CD4-positive, alpha-beta T cell treated with Interferon gamma for 1 hour (primary cell): ENCODE measurements around the gene APPBP2.
"Not testable (repeated sequence)": the region's sequence is repeated elsewhere in the genome, so short reads cannot be mapped to it uniquely, and the experiment has no call there.

Source experiments
- DNase-seq: peaks from one replicate; pipeline ENCODE4 v3.0.0-alpha.2; 2020

APPBP2 gene, protein sequence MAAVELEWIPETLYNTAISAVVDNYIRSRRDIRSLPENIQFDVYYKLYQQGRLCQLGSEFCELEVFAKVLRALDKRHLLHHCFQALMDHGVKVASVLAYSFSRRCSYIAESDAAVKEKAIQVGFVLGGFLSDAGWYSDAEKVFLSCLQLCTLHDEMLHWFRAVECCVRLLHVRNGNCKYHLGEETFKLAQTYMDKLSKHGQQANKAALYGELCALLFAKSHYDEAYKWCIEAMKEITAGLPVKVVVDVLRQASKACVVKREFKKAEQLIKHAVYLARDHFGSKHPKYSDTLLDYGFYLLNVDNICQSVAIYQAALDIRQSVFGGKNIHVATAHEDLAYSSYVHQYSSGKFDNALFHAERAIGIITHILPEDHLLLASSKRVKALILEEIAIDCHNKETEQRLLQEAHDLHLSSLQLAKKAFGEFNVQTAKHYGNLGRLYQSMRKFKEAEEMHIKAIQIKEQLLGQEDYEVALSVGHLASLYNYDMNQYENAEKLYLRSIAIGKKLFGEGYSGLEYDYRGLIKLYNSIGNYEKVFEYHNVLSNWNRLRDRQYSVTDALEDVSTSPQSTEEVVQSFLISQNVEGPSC

DNA sequence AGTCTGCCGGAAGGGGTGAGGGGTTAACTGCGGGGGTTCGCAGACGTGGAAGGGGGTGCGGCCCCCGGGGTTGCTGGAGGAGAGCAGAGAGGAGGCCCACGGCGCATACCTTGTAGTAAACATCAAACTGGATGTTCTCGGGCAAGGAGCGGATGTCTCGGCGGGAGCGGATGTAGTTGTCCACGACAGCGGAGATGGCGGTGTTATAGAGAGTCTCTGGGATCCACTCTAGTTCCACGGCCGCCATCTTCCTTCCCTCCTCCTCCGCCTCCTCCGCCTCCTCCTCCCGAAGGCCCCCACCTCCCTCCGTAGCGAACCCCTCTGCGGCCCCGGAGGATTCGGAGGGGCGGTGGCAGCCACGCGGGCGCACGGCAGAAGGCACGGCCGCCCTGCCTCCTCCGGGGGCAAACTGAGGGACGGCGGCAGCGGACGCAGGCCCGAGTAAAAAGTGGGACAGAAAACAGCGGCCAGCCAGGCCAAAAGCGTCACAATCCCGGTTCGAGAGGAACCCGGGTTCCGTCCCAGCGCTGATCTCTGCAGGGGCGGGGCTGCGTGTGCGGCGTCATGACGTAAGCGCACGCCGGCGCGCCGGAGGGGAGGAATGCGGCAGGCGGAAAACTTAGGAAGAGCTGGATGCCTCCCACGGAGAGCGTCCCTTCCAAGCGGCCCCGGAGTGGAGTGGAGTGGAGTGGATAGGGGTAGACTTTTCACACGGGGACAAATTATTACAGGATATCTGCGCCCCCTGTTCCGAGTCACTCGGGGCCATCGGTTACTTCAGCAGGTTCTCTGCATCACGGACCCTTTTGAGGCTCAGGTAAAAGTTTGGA is at the start of gene APPBP2:
Gene APPBP2, minus strand, starts transcription at position 558 of the 830 bp plus-strand sequence. Its CDS starts 311 bp downstream, at position 247.
- peak; percentile 68 for DNase-seq

DNA sequence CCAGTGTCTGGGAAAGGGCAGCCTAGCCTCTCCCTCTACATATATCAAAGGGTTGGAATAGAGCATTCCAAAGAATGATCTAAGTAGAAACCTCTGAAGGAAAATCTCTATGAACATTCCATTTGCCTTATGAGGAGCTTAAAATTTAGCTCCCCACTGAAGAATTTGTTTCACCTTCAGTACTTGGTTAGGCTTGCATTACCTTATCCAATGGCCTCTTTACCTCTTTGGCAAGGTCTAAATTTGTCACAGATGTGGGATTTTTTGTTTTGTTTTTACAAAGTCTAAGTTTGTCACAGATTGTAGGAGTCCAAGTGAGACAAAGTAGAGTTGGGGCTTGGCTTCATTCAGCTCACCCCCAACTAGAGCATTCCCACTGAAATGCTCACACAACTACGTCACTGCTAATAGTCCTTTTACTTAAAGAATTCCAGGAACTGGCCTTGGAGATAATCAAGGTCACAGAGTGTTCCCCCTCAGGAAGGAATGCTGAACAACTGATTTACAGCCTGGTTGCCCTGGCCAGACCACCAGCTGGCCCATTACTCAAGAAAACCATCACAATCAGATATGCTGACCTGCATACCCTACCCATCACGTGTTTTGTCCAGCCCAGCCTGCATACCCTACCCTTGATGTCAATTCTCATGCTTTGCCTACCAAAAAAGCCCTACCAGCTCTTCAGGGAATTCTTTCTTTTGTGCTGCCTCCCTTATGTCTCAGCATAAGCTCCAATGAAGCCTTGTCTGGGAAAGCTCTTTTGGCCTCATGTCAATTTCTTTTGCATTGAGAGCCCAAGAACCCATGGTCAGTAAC is 47.4 kb upstream of the APPBP2 start:
- no peak for DNase-seq

DNA sequence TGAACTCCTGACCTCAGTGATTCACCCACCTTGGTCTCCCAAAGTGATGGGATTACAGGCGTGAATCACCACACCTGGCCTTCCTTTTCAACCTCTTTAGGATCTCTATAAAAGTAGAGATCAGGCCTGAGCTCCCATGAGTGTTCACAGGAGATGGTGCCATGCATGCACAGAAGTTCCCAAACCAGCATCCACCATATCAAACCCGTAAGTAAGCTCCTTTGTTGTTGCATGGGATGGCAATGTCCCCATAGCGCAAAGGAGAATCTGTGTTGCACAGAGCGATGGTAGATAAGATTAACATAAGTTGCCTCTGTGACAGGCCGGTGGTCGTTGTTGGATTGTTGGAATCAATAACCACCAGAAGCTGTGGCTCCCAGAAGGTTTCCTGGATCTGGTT is 39.2 kb upstream of the APPBP2 start:
- no peak for DNase-seq

DNA sequence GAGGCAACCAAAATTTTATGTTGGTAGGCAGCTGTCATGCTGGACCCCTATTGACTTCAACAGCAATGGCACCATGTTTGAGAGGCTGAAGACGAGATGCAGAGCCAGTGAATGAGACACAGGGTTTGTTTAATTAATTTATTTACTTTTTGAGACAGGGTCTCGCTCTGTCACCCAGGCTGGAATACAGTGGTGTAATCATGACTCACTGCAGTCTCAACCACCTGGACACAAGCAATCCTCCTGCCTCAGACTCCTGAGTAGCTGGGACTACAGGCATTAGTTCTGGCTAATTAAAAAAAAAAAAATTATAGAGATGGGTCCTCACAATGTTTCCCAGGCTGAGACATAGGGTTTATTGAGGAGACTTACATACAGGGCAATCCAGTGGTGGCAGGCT is 37.7 kb upstream of the APPBP2 start:
- no peak for DNase-seq

DNA sequence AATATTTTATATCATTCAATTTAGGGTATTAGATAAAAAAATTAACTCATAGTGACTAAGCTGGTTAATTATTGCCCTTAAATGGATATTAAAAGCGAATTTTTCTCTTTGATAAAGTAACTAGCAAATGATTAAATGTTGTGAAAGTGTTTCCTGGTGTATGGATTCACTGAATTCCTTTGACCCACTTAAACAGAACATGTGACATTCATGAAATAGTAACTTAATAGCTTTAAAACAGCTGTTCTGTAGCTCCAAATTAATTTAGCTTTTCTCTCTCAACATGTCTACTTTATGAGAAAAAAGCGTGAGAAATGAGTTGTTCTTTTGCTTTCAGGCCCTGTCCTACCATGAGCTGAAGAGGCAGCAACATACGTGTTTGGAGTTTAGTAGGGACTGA is 36.4 kb upstream of the APPBP2 start:
- DNase-seq, result no peak

DNA sequence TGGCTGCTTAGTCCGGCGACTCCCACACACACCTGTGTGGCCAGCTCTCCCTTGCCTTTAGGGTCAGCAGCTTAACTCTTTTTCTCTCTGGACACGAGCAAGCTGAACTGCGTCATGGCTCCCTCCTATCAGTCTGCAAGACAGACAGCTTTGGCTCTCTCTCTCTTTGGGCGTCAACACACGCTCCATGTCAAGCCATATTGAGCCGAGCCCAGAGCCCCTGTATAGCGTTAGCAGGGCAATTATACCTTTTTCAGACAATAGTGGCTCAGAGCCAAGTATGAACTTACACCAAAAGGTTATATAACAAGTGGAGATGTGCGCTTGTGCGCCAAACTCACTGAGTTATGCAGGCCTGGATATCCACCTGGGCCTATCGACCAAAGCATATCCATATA is 34.8 kb upstream of the APPBP2 start:
- DNase-seq, result no peak

DNA sequence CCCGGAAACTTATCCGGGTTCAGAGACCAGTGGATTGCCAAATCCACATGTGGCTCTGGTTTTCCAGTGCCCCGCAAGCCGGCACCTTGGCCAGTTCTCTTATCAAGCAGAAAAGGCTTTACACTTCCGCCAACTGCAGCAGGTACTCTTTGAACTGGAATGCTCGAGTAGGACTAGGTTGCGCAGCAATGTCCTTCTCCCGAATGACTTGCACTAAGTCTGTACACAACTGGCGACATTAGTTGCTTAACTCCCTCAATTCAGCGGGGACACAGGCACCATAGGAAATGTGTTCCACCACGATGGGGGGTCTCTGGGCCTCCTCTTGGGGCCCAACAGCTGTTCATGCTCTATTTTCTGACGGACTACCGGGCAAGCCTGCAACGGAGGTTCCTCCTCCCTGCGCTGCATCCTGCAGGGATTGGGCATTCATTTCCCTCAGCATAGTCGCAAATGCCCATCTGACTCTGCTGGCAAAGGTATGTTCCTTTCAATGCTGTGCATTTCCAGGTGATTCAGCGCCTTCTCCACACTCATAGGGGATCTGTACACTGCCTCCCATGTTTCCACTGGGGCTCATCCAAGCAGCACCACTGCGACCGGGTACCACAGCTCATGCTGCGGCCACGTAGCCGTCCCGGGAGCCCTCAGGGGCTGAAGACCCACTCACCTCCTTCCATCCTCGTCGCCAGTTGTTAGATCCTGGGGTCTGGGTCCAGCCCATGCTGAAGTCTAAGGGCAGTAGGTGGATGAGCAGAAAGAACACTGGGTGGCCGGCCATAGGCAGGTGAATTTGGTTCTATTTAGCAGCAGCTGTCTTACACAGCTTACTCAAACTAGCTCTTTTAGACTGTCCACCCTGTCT is 34.2 kb upstream of the APPBP2 start:
- no peak for DNase-seq

DNA sequence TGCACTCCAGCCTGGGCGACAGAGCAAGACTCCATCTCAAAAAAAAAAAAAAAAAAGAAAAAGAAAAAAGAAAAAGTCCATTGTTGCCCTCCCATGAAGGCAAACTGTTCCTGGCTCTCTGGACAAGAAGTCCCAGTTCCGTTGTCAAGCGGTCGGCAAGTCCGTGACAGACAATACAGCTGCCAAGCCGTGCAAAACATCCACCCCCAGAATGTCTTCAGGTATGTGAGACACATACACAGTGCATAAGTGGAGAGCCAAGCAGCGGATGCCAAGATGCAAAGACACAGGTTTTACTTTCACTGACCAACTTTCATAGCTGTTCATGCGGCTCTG is 33.6 kb upstream of the APPBP2 start:
- DNase-seq, result no peak

DNA sequence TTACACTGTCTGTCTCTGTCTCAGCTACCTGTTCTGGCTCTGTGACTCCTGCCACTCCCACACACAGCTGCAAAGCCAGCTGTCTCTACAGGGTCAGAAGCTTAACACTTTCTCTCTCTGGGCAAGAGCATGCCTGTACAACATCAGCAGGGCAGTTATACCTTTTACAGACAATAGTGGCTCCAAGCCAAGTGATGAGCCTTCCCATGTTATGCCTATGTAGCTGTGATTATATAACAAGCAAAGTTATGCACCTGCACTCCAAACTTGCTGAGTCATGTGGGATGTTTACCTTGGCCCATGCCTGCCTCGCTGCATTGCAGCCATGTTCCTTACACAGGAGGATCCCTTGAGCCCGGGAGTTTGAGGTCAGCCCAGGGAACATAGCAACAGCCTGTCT is 31.8 kb upstream of the APPBP2 start:
- no peak for DNase-seq

DNA sequence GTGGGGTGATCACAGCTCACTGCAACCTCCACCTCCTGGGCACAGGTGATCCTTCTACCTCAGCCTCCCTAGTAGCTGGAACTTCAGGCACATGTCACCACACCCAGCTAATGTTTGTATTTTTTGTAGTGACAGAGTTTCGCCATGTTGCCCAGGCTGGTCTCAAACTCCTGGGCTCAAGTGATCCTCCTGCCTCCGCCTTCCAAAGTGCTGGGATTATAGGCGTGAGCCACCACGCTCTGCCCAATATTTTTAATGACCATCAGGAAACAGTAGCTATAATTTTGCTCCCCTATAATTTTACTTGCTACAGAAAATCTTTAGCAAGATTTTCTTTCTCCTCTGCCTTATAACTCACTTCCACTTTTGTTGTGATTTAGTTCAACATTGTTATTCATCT is 29.7 kb upstream of the APPBP2 start:
- no peak for DNase-seq

DNA sequence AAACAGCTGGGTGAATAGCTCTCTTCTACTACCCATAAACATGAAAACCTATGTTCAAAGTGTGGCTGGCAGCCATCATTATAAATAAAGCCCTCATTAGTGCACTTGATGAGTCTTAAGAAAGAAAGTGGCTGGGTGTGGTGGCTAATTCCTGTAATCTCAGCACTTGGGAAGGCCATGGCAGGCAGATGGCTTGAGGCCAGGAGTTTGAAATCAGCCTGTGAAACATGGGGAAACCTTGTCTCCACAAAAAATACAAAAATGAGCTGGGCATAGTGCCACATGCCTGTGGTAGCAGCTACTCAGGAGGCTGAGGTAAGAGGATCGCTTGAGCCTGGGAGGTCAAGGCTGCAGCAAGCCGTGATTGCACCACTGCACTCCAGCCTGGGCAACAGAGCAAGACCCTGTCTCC is 28.3 kb upstream of the APPBP2 start:
- DNase-seq, result no peak

DNA sequence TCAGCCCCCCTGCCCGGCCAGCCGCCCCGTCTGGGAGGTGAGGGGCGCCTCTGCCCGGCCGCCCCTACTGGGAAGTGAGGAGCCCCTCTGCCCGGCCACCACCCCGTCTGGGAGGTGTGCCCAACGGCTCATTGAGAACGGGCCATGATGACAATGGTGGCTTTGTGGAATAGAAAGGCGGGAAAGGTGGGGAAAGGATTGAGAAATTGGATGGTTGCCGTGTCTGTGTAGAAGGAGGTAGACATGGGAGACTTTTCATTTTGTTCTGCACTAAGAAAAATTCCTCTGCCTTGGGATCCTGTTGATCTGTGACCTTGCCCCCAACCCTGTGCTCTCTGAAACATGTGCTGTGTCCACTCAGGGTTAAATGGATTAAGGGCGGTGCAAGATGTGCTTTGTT is 26.2 kb upstream of the APPBP2 start:
- not testable (repeated sequence) for DNase-seq

DNA sequence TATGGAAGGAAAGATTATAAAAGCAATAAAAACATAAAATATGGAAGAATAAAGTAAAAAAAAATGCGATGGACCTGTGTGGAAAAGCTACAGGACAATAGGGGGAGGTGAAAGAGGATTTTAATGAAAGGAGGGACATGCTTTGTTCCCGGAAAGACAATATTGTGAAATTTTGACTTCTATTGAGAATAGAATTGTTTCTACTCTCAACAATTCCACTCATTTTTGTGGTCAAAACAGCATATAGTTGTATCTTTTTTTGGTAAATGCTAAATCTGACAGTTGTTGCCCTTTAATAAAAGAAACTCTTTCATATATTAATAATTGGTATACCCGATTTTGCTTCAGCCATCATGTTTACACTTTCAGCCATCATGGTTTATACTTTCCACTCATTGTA is 22.9 kb upstream of the APPBP2 start:
- DNase-seq, result no peak

DNA sequence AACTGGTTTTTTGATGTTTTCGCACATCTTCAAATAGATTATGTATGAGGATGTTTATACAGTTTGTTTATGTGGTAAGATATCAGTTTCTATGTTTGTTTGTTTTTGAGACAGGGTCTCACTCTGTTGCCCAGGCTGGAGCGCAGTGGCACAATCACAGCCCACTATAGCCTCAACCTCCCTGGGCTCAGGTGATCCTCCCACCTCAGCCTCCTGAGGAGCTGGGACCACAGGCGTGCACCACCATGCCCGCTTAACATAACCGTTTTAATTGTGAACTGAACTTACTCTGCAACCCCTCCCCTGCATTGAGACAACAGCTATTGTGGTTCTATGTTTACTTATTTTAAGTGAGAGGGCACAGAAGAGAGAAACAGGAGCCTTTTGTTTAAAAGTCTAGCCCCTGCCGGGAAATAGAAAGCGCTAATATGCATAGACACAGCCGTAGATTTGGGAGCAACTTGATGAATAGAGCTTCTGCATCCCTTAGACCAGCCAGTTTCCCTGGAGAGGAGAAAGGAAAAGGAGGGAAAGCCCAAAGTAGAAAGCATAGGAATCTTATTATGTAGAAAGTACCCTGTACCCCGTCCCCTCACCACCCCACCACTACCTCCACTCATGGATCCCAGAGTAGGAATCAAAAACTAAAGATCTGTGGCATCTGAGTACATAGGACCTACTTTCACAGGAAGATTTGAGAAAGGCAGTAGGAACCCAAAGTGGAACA is 19.6 kb upstream of the APPBP2 start:
- no peak for DNase-seq

DNA sequence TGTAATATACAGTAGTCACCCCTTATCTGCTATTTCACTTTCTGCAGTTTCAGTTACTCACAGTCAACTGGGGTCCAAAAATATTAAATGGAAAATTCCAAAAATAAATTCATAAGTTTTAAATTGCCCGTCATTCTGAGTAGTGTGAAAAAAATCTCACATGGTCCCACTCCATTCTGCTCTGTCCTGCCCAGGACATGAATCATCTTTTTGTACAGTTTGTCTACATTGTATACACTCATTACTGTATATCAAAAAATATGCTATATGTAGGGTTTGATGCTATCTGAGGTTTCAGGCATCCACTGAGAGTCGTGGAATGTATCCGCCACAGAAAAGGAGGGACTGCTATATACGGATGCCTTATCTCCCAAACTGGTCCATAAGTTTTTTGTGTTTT is 16.0 kb upstream of the APPBP2 start:
- DNase-seq, result no peak

DNA sequence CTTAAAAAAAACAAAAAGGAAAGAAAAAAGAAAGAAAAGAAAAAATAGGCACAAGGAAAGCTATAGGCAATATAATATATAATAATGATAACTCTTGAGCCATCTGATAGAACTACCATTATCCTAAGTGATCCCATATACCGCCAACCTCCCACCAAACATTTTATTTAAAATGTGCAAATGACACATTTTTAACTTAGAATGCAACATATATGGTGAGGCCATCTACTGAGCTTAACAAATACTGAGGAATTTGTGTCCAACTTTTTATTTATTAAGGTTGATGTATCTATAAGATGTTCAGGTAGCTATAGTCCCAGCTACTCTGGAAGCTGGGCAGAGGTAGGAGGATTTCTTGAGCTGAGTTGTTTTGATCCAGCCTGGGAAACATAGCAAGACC is 14.4 kb upstream of the APPBP2 start:
- no peak for DNase-seq

DNA sequence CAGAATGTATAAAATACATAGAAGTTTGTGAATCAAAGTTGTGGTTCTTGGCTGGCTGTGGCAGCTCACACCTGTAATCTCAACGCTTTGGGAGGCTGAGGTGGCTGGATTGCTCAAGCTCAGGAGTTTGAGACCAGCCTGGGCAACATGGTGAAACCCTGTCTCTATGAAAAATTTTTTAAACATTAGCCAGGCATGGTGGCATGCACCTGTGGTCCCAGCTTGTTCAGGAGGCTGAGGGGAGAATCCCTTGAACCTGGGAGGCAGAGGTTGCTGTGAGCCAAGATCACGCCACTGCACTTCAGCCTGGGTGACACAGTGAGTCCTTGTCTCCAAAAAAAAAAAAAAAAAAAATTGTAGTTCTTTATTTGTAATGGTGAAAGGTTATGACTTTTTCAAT is 13.8 kb upstream of the APPBP2 start:
- no peak for DNase-seq

DNA sequence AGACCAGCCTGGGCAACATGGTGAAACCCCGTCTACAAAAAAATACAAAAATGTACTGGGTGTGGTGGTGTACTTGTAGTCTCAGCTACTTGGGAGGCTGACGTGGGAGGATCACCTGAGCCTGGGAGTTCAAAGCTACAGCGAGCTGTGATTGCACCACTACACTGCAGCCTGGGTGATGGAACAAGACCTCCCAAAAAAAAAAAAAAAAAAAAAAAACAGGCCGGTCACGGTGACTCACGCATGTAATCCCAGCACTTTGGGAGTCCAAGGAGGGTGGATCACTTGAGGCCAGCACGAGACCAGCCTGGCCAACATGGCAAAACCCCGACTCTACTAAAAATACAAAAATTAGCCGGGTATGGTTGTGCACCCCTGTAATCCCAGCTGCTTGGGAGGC is 12.7 kb upstream of the APPBP2 start:
- DNase-seq, result no peak

DNA sequence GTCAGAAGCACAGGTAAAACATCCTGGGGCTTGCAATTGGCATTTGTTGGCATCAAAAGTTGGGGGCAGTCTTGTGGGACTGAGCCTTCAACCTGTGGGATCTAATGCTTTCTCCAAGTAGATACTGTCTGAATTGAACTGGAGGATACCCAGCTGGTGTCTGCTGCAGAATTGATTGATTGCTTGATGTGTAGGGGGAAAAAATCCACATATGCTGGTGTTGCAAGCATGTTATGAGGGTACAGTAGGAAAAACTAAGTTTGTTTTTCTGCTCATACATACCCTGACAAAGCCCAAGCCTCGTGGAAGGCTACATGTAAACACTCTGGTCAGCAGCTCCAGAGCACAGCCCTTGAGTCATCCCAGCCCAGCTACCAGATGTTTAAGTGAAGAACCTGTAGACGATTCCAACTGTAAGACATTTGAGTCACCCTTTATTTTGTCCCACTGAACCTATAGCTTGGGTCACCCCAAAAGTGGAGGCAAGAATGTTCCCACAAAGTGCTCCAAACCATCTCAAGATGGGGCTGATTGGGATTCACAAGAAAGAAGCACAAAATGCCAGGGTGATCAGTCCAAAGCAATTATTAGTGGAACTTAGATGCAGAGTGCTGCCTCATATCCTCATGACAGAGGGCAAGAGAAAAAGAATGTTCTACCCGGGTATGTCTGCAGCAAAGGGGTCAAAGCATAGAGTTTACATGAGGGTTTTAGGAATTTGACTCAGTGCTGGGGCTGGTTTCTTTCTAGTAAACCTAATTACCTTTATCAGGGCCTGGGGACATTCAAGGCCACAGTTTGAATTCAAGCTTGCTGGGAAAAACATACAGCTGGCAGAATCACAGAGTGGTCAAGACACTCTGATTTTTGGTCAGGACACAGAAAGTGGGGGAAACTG is 9.6 kb upstream of the APPBP2 start:
- DNase-seq, result no peak

DNA sequence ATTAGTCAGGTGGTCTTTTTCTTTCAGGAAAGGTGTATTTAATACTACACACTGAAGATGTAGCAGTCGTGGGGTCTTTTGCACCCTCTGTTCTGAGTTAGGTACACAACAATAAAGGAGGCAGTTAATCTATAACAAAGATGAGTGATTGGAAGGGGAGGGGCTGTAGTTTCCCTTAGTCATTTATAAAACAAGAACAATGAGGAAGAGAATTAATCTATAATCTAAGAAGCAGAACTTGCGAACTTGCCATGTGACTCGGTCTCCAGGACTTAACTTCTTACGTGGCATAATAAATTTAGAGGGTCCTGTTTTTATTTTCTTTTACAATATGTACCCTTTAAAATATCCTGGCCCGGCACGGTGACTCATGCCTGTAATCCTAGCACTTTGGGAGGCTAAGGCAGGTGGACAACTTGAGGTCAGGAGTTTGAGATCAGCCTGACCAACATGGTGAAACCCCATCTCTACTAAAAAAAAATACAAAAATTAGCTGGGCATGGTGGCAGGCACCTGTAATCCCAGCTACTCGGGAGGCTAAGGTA is 8.6 kb upstream of the APPBP2 start:
- no peak for DNase-seq
